ENCODE data around the gene TGFBR2. TPM values are rescaled to one million over a fixed set of nuclear protein-coding genes. Genes with fewer than 3 reads are reported as not detected.

Gene TGFBR2
- total and polyA plus RNA-seq, 4 donors: 13.9 to 61.2 (median 33.7) TPM

- TF ChIP-seq REST (IDR thresholded peaks at IDR 0.05) (no peak), TAF1 (conservative IDR thresholded peaks at IDR 0.05) (no peak), GABPA (IDR thresholded peaks at IDR 0.05 in 1 of 2, conservative IDR thresholded peaks at IDR 0.05 in 1 of 2) (no peak), FOXA1 (IDR thresholded peaks at IDR 0.05) (no peak), MAX (IDR thresholded peaks at IDR 0.05) (no peak), RXRA (IDR thresholded peaks at IDR 0.05) (no peak), RAD21 (IDR thresholded peaks at IDR 0.05) (no peak), YY1 (IDR thresholded peaks at IDR 0.05) (no peak)
- TF ChIP-seq, protein P1, sequence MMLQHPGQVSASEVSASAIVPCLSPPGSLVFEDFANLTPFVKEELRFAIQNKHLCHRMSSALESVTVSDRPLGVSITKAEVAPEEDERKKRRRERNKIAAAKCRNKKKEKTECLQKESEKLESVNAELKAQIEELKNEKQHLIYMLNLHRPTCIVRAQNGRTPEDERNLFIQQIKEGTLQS (IDR thresholded peaks at IDR 0.05): no peak
Observed at GRCh38 chr3:30700702-30701321, 94.4 kb downstream of the TGFBR2 start (continued).

DNA sequence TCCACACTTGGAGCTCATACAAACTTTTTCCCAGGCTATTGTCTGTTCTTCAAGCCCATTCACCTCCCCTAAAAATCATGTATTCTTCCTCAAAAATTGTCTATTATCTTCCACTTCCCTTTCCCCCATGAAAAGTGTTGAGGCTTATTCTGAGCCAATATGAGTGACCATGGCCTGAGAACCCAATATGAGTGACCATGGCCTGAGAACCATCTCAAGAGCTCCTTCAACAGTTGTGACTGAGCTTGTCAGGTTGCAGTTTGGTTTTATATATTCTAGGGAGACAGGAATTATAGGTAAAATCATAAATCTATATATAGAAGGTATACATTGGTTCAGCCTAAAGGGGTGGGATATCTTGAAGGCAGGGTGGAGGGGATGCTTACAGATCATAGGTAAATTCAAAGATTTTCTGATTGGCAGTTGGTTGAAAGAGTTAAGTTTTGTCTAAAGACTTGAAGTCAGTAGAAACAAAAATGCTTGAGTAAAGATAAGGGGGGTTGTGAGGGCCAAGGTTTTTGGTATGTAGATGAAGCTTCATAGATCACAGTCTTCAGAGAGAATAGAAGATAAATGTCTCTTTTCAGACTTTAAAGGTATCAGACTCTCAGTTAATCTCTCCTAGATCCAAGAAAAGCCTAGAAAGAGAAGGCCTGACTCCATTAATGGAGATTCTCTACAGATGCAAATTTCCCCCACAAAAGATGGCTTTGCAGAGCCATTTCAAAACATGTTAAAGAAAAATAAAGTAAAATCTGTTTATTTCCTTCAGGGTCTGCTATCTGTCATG lies 95.8 kb downstream of the TGFBR2 start:
- H3K9me3 ChIP-seq (ENCODE audit: control insufficient read depth in 4 of 4, low read length in 3 of 4): peaks cover 0 to 6% (median 2%) of the 10 kb centered on the region in 4 donors
- no peaks in the 10 kb centered on the region for H3K27me3 ChIP-seq (ENCODE audit: control insufficient read depth in 4 of 4, insufficient read depth in 4 of 4, low read length in 3 of 4)
- H3K9ac ChIP-seq (ENCODE audit: low read depth in 1 of 2, low read length in 2 of 2): no peak overlapping the region
- H3K4me1 ChIP-seq (ENCODE audit: control insufficient read depth in 4 of 4, insufficient read depth in 4 of 4, low read length in 3 of 4): no peaks in the 10 kb centered on the region
- no peak overlapping the region for H3K4me3 ChIP-seq (ENCODE audit: low read depth in 1 of 3, low read length in 3 of 3)
- no peak overlapping the region for H3K27ac ChIP-seq (ENCODE audit: low read depth in 1 of 2, low read length in 2 of 2)
- TF ChIP-seq YY1 (IDR thresholded peaks at IDR 0.05) (no peak), GABPA (IDR thresholded peaks at IDR 0.05 in 1 of 2, conservative IDR thresholded peaks at IDR 0.05 in 1 of 2) (no peak), REST (IDR thresholded peaks at IDR 0.05) (no peak), EGR1 (IDR thresholded peaks at IDR 0.05; ENCODE audit: low read depth in 2 of 2) (no peak), HNF4G (IDR thresholded peaks at IDR 0.05) (no peak), ZBTB33 (IDR thresholded peaks at IDR 0.05) (no peak), FOXA2 (IDR thresholded peaks at IDR 0.05) (no peak), RXRA (IDR thresholded peaks at IDR 0.05) (no peak), TAF1 (conservative IDR thresholded peaks at IDR 0.05) (no peak), NR2F2 (IDR thresholded peaks at IDR 0.05) (no peak), FOXA1 (IDR thresholded peaks at IDR 0.05) (no peak), HNF4A (conservative IDR thresholded peaks at IDR 0.05) (no peak), RAD21 (IDR thresholded peaks at IDR 0.05) (no peak), MAX (IDR thresholded peaks at IDR 0.05) (no peak)
- TF ChIP-seq, protein P2, sequence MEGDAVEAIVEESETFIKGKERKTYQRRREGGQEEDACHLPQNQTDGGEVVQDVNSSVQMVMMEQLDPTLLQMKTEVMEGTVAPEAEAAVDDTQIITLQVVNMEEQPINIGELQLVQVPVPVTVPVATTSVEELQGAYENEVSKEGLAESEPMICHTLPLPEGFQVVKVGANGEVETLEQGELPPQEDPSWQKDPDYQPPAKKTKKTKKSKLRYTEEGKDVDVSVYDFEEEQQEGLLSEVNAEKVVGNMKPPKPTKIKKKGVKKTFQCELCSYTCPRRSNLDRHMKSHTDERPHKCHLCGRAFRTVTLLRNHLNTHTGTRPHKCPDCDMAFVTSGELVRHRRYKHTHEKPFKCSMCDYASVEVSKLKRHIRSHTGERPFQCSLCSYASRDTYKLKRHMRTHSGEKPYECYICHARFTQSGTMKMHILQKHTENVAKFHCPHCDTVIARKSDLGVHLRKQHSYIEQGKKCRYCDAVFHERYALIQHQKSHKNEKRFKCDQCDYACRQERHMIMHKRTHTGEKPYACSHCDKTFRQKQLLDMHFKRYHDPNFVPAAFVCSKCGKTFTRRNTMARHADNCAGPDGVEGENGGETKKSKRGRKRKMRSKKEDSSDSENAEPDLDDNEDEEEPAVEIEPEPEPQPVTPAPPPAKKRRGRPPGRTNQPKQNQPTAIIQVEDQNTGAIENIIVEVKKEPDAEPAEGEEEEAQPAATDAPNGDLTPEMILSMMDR (IDR thresholded peaks at IDR 0.05; ENCODE audit: low read depth, low read length, missing input control): no peak
- TF ChIP-seq, protein P1 (IDR thresholded peaks at IDR 0.05): no peak
- H3K36me3 ChIP-seq (ENCODE audit: control insufficient read depth in 4 of 4, insufficient read depth in 3 of 4, low read depth in 1 of 4, low read length in 3 of 4): peaks cover 0 to 3% (median under 1%) of the 10 kb centered on the region in 4 donors
- DNase-seq (ENCODE audit: low spot score): no peak
